ENCODE results near the gene FNDC3B.

DNA sequence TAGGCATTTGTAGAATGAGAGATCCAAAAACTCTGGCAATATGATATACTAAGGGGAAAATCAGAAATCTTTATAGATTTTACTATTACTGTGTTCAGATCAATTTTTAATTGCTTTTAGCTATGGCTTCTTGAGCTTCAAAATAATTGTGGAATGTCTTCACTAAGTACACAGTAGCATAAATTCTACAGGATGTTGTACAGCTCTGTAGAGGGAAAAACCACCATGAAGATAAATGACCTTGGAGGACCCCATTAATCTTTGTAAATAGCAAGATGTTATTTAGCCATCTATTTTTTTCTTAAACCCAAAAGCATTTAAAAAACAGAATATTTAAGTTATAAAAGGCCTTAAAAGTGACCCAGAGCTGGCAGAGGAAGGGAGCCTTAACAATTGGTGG, 43.9 kb upstream of the FNDC3B start:
- TF ChIP-seq GATA2 (IDR thresholded peaks at IDR 0.05; ENCODE audit: low read depth, low read length) = no peak
- TF ChIP-seq GATA3 (IDR thresholded peaks at IDR 0.05; ENCODE audit: low read depth, low read length) = no peak
